Chondrocyte (in vitro differentiated cells): ENCODE results near the gene RETREG2. TPM values are rescaled to one million over a fixed set of nuclear protein-coding genes. Genes with fewer than 3 reads are reported as not detected.

ENCODE experiments used
- DNase-seq: peaks from one replicate; pipeline ENCODE4 v3.0.0; 2021; ENCODE audit warnings: mixed read lengths, low spot score
- H3K27ac Mint-ChIP-seq: one replicate; pipeline ENCODE4 v1.8.0; 2021; ENCODE audit warnings: mild to moderate bottlenecking, moderate library complexity, mixed read lengths; ENCODE audit not compliant: unreplicated experiment
- H3K27me3 Mint-ChIP-seq: 2 replicates; pipeline ENCODE4 v1.8.0; 2021; ENCODE audit warnings: low read depth, mixed read lengths
- H3K36me3 Mint-ChIP-seq: 2 replicates; pipeline ENCODE4 v1.8.0; 2021; ENCODE audit warnings: low read depth, mixed read lengths
- H3K4me1 Mint-ChIP-seq: 2 replicates; pipeline ENCODE4 v1.8.0; 2021; ENCODE audit warnings: low read depth, mild to moderate bottlenecking, mixed read lengths
- H3K4me3 Mint-ChIP-seq: one replicate; pipeline ENCODE4 v1.8.0; 2021; ENCODE audit warnings: mild to moderate bottlenecking, moderate library complexity, mixed read lengths; ENCODE audit not compliant: unreplicated experiment
- H3K9me3 Mint-ChIP-seq: 2 replicates; pipeline ENCODE4 v1.8.0; 2021; ENCODE audit warnings: low read depth, mixed read lengths
- CTCF ChIP-seq: fragments of 200-600 bp; sonication (generic); IDR thresholded peaks from 2 replicates; pipeline ENCODE4 v1.5.0; 2021; ENCODE audit warnings: antibody characterized with exemption, mild to moderate bottlenecking, moderate library complexity
- total RNA-seq: library from RNA; stranded (reverse); gene quantifications from 3 replicates; pipeline ENCODE4 v1.2.1, GENCODE V29; 2021

The RETREG2 gene
- total RNA-seq, 1 donor from 2014 or later = 88.0 TPM

DNA sequence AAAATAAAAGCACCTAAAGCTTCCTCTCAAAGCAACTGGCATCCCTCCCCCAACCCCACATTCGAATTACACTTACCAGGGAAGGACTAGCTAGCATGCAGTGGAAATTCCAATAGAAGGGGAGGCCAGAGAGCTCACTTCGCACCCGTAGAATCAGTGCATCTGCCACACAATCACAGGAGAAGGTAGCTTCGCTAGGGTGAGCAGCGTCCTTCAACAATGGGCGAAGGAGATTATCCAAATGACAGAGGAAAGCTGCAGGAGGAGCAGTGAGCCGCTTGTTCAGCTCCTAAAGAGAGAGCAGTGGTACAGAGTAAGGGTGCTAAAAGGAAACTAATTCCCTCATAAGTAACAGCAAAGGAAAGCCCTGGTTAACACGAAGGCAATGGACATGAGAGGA is 20.7 kb upstream of the RETREG2 start:
- DNase-seq = no peak
- TF ChIP-seq CTCF = no peak
- no peak overlapping the region for H3K27ac Mint-ChIP-seq
- H3K4me1 Mint-ChIP-seq = peaks cover 29% of the 10 kb centered on the region
- H3K36me3 Mint-ChIP-seq = peaks cover 5% of the 10 kb centered on the region
- no peak overlapping the region for H3K4me3 Mint-ChIP-seq
- no peaks in the 10 kb centered on the region for H3K27me3 Mint-ChIP-seq
- H3K9me3 Mint-ChIP-seq = no peaks in the 10 kb centered on the region

- peaks cover 5% of the 10 kb centered on the region for H3K36me3 Mint-ChIP-seq
- H3K27ac Mint-ChIP-seq = no peak overlapping the region
- no peaks in the 10 kb centered on the region for H3K27me3 Mint-ChIP-seq
- H3K4me3 Mint-ChIP-seq = no peak overlapping the region
- no peak for DNase-seq
- H3K9me3 Mint-ChIP-seq = no peaks in the 10 kb centered on the region
- H3K4me1 Mint-ChIP-seq = peaks cover 29% of the 10 kb centered on the region
- no peak for TF ChIP-seq CTCF
Observed at GRCh38 chr2:219158025-219158424, 20.1 kb upstream of the RETREG2 start.

DNA sequence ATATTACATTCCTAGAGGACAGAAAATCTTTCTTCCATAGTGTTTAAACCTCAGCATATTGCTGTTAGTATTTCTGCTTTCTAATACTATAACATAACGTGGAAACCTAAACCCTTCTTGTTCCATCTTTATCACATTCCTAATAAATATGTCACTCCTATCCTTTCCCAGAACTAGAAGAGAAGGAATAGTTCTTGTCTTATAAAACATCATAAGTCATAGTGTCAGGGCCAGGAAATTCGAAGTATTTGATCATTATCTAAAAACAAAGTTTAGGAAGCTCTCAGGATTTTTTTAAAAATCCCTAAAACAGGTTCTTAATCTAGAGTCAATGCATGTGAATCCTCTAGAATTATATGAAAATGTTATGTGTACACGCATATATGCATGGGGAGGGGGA is 19.5 kb upstream of the RETREG2 start:
- Mint-ChIP-seq H3K27me3 (no peaks in the 10 kb centered on the region), H3K4me3 (no peak overlapping the region), H3K9me3 (no peaks in the 10 kb centered on the region), H3K36me3 (peaks cover 5% of the 10 kb centered on the region), H3K4me1 (peaks cover 29% of the 10 kb centered on the region), H3K27ac (peak overlapping the region; percentile 15)
- no peak for DNase-seq
- no peak for TF ChIP-seq CTCF

GRCh38 chr2:219159771-219160185 is 18.3 kb upstream of the RETREG2 start:
- H3K36me3 Mint-ChIP-seq = peaks cover 5% of the 10 kb centered on the region
- no peak for TF ChIP-seq CTCF
- H3K4me3 Mint-ChIP-seq = peak overlapping the region; percentile 79
- no peaks in the 10 kb centered on the region for H3K9me3 Mint-ChIP-seq
- DNase-seq = no peak
- no peaks in the 10 kb centered on the region for H3K27me3 Mint-ChIP-seq
- H3K4me1 Mint-ChIP-seq = peaks cover 29% of the 10 kb centered on the region
- H3K27ac Mint-ChIP-seq = peak overlapping the region; percentile 96

GRCh38 chr2:219160186-219161017 is 17.7 kb upstream of the RETREG2 start, which contains the start of gene NHEJ1:
Gene NHEJ1, minus strand, starts transcription at chr2:219160815. Its CDS starts 2,453 bp downstream, at chr2:219158362.
- Mint-ChIP-seq H3K27ac (peak within 1 kb of the TSS; percentile 96), H3K4me3 (peak within 1 kb of the TSS; percentile 79), H3K4me1 (peaks cover 29% of the 10 kb centered on the region), H3K36me3 (peaks cover 5% of the 10 kb centered on the region), H3K27me3 (no peaks in the 10 kb centered on the region), H3K9me3 (no peaks in the 10 kb centered on the region)
- peak; percentile 99 for TF ChIP-seq CTCF
- peak; percentile 98 for DNase-seq
